ENCODE results near the gene LAMA2. TPM values are rescaled to one million over a fixed set of nuclear protein-coding genes. Genes with fewer than 3 reads are reported as not detected.

The LAMA2 gene
- total RNA-seq, 2 experiments from 2014 or later = 2.0 to 3.0 TPM

DNA sequence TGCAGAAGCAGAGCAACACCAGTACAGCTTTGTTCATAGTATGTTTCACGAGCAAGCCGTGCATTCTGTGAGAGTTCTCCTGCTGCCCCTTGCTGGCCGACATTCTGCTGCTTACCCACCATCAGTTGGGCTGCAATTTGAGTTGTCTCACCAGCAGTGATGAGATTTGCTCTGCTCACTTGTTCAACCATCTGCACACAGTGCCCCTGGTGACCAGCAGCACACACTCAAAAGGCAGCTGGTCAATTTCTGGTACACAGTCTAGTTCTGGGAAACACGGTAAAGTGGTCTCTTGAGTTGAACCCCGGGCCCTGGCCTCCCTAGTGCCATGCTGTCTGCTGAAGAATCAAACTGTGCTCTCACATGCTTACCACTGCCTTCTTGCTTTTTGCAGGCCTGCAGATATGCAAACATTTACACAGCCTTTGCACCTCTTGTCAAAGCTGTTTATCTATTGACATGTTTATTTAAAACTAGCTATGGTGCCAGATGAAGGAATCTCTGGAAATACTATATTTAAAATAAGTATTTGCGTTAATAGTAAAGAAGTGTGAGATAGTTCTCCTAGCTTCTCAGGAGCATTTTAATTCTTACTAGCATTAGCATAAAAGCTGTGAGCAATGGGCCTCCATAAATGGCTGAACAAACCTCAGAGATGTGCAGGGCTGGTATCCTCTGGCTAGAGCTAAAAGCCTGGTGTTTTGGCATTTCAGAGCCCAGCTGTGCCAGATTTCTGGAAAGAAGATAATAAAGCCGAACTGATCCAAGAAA, 592.7 kb downstream of the LAMA2 start:
- peaks cover 2% of the 10 kb centered on the region for H3K4me1 Mint-ChIP-seq
- H3K36me3 Mint-ChIP-seq = no peaks in the 10 kb centered on the region
- H3K27me3 Mint-ChIP-seq = no peaks in the 10 kb centered on the region
- no peaks in the 10 kb centered on the region for H3K9me3 Mint-ChIP-seq
- no peak overlapping the region for H3K4me3 Mint-ChIP-seq
- H3K27ac Mint-ChIP-seq = no peak overlapping the region
- DNase-seq = no peak

GRCh38 chr6:129476248-129476564, 593.3 kb downstream of the LAMA2 start:
- Mint-ChIP-seq H3K4me1 (peaks cover 2% of the 10 kb centered on the region), H3K27me3 (no peaks in the 10 kb centered on the region), H3K9me3 (no peaks in the 10 kb centered on the region), H3K36me3 (no peaks in the 10 kb centered on the region), H3K27ac (no peak overlapping the region), H3K4me3 (no peak overlapping the region)
- DNase-seq = no peak

DNA sequence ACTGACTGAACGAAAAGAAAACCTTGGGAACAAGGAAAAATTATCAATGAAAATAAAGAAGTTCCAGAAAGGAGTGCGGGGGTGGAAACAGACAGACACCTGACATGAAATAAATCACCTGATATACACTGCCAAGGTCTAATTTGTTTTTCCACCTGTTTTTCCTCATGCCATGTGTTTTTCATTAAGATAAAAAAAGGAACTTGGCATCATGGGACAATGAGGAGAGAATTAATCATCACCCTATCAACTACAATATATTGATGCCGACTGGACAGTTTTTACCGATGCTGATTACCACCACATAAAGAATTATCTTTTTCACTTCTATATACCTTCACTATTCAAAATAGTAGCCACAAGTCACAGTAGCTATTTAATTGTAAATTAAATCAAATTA, 593.9 kb downstream of the LAMA2 start:
- Mint-ChIP-seq H3K27me3 (no peaks in the 10 kb centered on the region), H3K9me3 (no peaks in the 10 kb centered on the region)

GRCh38 chr6:129478379-129478778, 595.4 kb downstream of the LAMA2 start:
- Mint-ChIP-seq H3K27me3 (no peaks in the 10 kb centered on the region), H3K9me3 (no peaks in the 10 kb centered on the region), H3K36me3 (no peaks in the 10 kb centered on the region), H3K4me1 (no peaks in the 10 kb centered on the region), H3K27ac (no peak overlapping the region), H3K4me3 (no peak overlapping the region)
- DNase-seq = no peak

More for the DNA sequence above, 593.9 kb downstream of the LAMA2 start:
- H3K36me3 Mint-ChIP-seq = no peaks in the 10 kb centered on the region
- no peaks in the 10 kb centered on the region for H3K4me1 Mint-ChIP-seq
- no peak overlapping the region for H3K27ac Mint-ChIP-seq
- DNase-seq = no peak
- no peak overlapping the region for H3K4me3 Mint-ChIP-seq

DNA sequence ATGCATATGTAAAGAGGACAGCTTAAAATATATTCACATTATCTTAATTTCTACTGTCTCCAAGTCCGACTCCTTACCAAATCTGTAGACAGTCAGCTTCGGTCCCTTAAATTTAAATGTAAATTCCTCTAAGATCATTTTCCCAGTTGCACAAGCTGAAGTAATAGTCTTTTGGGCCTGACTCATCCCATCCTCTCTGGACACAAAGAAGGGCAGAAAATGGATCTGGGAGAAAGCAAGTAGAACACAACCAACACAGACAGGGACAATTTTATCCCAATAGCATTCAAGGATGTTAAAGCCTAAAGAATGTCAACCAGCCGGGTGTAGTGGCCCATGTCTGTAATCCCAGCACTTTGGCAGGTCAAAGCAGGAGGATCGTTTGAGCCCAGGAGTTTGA, 598.8 kb downstream of the LAMA2 start:
- no peak for DNase-seq
- no peak overlapping the region for H3K27ac Mint-ChIP-seq
- peaks cover 2% of the 10 kb centered on the region for H3K36me3 Mint-ChIP-seq
- H3K9me3 Mint-ChIP-seq = peaks cover 1% of the 10 kb centered on the region
- H3K27me3 Mint-ChIP-seq = no peaks in the 10 kb centered on the region
- no peak overlapping the region for H3K4me3 Mint-ChIP-seq
- H3K4me1 Mint-ChIP-seq = peaks cover 12% of the 10 kb centered on the region

GRCh38 chr6:129485746-129486145, 602.8 kb downstream of the LAMA2 start:
- no peak for DNase-seq
- Mint-ChIP-seq H3K36me3 (peaks cover 11% of the 10 kb centered on the region), H3K27me3 (no peaks in the 10 kb centered on the region), H3K4me3 (no peak overlapping the region), H3K4me1 (peaks cover 34% of the 10 kb centered on the region), H3K27ac (no peak overlapping the region), H3K9me3 (peaks cover 1% of the 10 kb centered on the region)

- H3K27me3 Mint-ChIP-seq = no peaks in the 10 kb centered on the region
- H3K36me3 Mint-ChIP-seq = peaks cover 11% of the 10 kb centered on the region
- no peak overlapping the region for H3K4me3 Mint-ChIP-seq
- peaks cover 1% of the 10 kb centered on the region for H3K9me3 Mint-ChIP-seq
- H3K27ac Mint-ChIP-seq = no peak overlapping the region
- no peak for DNase-seq
- peaks cover 39% of the 10 kb centered on the region for H3K4me1 Mint-ChIP-seq
These were observed 603.4 kb downstream of the LAMA2 start for GRCh38 chr6:129486327-129486726.

DNA sequence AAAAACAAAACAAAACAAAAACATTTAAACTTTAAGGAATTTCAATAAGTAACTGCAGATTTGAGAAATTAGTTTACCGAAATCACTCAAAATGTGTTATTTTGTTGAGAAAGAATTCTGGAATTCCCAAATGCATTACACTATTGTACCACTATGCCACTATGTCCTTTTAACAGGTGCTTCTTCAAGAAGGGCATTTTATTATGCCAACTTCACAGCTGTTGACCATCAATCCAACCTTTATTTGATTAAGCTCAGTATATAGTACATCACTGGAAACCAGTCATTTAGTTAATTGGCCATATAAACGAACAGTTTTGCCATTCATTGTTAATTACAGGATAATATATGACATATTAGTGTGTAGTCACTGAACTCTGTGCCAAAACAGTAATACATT, 605.4 kb downstream of the LAMA2 start:
- Mint-ChIP-seq H3K9me3 (peaks cover 3% of the 10 kb centered on the region), H3K27me3 (no peaks in the 10 kb centered on the region), H3K4me1 (peaks cover 53% of the 10 kb centered on the region), H3K36me3 (peaks cover 19% of the 10 kb centered on the region), H3K4me3 (no peak overlapping the region), H3K27ac (peak overlapping the region; percentile 99)
- DNase-seq = no peak

DNA sequence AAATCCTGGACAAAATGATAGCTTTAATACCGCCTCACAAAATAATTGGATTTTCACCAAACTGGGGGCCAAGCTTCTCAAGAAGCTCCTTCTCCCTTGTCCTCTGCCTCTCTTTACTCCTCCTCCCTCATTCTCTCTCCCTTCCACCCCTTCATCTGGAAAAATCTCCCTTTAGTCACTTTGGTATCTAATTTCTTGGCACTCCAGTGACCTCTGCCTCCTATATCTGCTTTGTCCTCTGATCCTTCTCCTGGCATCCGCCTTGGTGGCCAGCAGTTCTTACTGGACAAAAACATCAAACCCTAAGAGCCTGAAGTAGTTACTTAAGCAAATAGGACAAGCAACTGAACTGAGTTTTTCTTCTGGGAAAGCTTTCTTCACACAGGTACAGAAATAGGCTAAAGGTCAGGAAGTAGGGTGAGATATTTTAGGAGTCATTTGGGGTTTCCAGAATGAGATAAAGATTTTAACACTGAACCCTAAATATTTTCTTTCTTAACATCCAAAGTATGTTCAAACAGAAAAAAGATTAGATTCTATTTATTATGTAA, 606.4 kb downstream of the LAMA2 start:
- Mint-ChIP-seq H3K36me3 (peaks cover 26% of the 10 kb centered on the region), H3K27me3 (no peaks in the 10 kb centered on the region), H3K27ac (peak overlapping the region; percentile 99), H3K9me3 (peaks cover 7% of the 10 kb centered on the region), H3K4me3 (peak overlapping the region; percentile 63), H3K4me1 (peaks cover 57% of the 10 kb centered on the region)
- DNase-seq = no peak

GRCh38 chr6:129490521-129491255, 607.8 kb downstream of the LAMA2 start:
- H3K4me3 Mint-ChIP-seq = peak overlapping the region; percentile 77
- H3K4me1 Mint-ChIP-seq = peaks cover 70% of the 10 kb centered on the region
- H3K36me3 Mint-ChIP-seq = peaks cover 38% of the 10 kb centered on the region
- H3K9me3 Mint-ChIP-seq = peaks cover 6% of the 10 kb centered on the region
- DNase-seq = peak; percentile 60
- H3K27ac Mint-ChIP-seq = peak overlapping the region; percentile 99
- no peaks in the 10 kb centered on the region for H3K27me3 Mint-ChIP-seq

GRCh38 chr6:129491436-129491835, 608.5 kb downstream of the LAMA2 start:
- Mint-ChIP-seq H3K9me3 (peaks cover 6% of the 10 kb centered on the region), H3K36me3 (peaks cover 45% of the 10 kb centered on the region), H3K4me1 (peaks cover 70% of the 10 kb centered on the region), H3K27ac (peak overlapping the region; percentile 99), H3K4me3 (peak overlapping the region; percentile 77), H3K27me3 (no peaks in the 10 kb centered on the region)
- no peak for DNase-seq

DNA sequence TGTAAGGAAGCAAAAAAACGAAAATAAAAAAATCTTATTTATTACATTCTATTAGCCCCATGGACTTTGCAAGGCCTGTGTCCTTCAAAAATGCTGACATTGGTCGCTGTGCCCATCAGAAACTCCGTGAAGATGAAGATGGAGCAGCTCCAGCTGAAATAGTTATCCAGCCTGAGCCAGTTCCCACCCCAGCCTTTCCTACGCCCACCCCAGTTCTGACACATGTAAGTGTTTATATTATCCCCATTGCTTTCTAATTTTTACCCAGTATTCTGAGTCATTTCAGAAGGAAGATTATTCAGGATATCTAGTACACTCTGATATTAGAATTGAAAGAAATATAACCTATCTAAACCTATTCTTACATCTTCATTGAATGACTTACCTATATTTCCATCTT, 609.3 kb downstream of the LAMA2 start:
- peaks cover 6% of the 10 kb centered on the region for H3K9me3 Mint-ChIP-seq
- peaks cover 76% of the 10 kb centered on the region for H3K4me1 Mint-ChIP-seq
- no peak for DNase-seq
- H3K36me3 Mint-ChIP-seq = peaks cover 45% of the 10 kb centered on the region
- H3K4me3 Mint-ChIP-seq = no peak overlapping the region
- no peaks in the 10 kb centered on the region for H3K27me3 Mint-ChIP-seq
- H3K27ac Mint-ChIP-seq = peak overlapping the region; percentile 99

DNA sequence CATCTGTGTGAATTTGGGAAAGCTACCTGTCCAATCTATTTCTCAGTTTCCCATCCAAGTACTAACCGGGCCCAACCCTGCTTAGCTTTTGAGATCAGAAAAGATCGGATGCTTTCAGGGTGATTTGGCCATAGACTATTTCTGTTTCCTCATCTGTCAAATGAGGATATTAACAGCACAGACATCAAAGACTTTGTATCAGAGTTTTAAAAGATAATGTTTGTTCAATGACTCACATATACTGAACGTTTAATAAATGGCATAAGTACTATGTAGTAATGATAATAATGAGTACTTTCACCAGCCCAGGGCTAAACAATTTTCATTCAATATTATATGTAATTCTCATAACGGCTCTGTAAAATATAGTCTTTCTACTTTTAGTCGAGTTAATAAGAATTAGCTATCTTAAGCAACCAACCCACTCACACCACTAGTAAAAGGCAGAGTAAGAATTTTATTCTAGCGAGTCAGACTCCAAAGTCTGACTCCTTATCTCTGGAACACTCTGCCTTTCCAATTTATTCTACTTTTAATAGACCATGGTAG, 610.5 kb downstream of the LAMA2 start:
- DNase-seq = no peak
- Mint-ChIP-seq H3K9me3 (peaks cover 6% of the 10 kb centered on the region), H3K36me3 (peaks cover 45% of the 10 kb centered on the region), H3K4me3 (no peak overlapping the region), H3K4me1 (peaks cover 84% of the 10 kb centered on the region), H3K27ac (peak overlapping the region; percentile 93), H3K27me3 (no peaks in the 10 kb centered on the region)

DNA sequence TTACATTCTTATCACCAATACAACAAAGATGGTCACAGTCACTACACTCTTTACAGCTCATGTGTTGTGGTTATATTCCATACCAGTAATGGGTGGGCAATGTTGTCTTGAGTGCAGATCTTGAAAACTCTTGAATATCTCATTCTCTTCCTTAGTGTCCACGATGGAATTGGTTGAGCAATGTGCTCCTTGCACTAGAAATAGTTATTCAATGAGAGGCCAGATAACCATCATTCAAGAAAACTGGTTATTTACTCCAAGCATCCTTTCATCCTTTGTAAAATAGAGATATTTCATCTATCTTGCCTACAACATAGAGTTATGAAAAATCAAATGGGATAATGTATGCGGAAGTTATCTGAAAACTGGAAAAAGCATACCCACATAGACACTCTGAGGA, 611.2 kb downstream of the LAMA2 start:
- Mint-ChIP-seq H3K27ac (peak overlapping the region; percentile 93), H3K9me3 (peaks cover 6% of the 10 kb centered on the region), H3K4me1 (peaks cover 84% of the 10 kb centered on the region), H3K4me3 (no peak overlapping the region), H3K36me3 (peaks cover 41% of the 10 kb centered on the region), H3K27me3 (no peaks in the 10 kb centered on the region)
- DNase-seq = no peak

DNA sequence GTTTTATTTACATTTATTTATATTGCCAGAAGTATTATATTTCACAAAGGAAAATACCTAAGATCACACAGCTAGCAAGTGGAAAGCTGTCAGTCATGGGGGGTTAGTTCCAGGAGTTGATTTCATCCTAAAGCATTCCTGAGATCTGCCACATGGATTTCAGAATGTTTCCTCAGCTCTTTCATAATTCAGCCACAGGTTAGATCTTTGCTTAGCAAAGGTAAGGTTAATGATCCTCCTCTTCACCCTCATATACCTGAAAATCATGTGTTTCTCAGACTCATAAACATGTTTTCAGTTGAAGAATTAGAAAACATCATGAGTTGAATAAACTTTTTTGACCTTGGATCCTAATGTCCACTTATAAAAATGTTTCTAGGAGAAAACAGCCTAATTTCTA, 611.6 kb downstream of the LAMA2 start:
- Mint-ChIP-seq H3K9me3 (peaks cover 6% of the 10 kb centered on the region), H3K4me1 (peaks cover 85% of the 10 kb centered on the region), H3K27ac (peak overlapping the region; percentile 93), H3K36me3 (peaks cover 37% of the 10 kb centered on the region), H3K4me3 (no peak overlapping the region), H3K27me3 (no peaks in the 10 kb centered on the region)
- DNase-seq = no peak
